NCI-H524 (cell line): ENCODE results near the gene CPLANE2.
"Not testable (repeated sequence)": the region's sequence is repeated elsewhere in the genome, so short reads cannot be mapped to it uniquely, and the experiment has no call there.

Experiments used
- DNase-seq, 2 experiments: peaks; one replicate each; lab custom pipeline; 2025; lab: John Stamatoyannopoulos, UW

Gene CPLANE2, protein sequence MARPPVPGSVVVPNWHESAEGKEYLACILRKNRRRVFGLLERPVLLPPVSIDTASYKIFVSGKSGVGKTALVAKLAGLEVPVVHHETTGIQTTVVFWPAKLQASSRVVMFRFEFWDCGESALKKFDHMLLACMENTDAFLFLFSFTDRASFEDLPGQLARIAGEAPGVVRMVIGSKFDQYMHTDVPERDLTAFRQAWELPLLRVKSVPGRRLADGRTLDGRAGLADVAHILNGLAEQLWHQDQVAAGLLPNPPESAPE

GRCh38 chr1:16236511-16237342 is at the start of gene CPLANE2:
TSS of gene CPLANE2 (minus strand) at chr1:16237183. CDS start at chr1:16236742, 441 bp downstream.
- DNase-seq = peak; percentile 78 to 92

- no peak for DNase-seq
Observed at GRCh38 chr1:16286122-16286521, 49.1 kb upstream of the CPLANE2 start.

- DNase-seq = no peak
Observed at GRCh38 chr1:16281765-16282164, 44.8 kb upstream of the CPLANE2 start.

GRCh38 chr1:16279186-16279585 is 42.2 kb upstream of the CPLANE2 start:
- no peak for DNase-seq

DNA sequence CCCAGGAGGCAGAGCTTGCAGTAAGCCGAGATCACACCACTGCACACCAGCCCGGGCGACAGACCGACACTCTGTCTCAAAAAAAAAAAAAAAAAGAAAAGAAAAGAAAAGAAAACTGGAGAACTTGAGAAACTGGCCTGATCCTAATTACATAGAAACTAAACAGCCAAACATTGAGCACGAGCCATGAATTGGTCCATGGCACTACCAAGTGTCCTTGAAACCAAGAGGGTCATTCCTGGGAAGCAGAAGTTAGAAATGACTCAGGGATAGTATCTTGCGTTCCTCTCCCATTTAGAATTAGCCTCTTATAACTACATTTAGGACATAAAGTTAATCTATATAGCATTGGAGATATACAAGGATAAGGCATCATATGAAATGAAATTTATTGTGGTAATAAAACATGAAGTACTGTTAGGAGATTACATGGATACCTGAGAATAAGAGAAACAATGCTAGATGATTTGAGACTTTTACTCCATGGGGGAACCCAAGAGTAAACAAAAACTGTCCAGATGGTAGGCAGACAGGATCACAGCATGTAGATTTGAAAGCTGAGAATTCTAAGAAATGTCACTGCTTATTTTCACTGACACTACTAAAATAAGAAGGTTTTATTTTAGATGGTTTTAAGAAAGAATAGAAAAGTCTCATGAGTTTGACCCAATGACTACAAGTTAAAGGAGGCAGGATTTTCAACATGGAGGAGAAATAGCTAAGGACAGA is 39.5 kb upstream of the CPLANE2 start:
- DNase-seq = no peak

DNA sequence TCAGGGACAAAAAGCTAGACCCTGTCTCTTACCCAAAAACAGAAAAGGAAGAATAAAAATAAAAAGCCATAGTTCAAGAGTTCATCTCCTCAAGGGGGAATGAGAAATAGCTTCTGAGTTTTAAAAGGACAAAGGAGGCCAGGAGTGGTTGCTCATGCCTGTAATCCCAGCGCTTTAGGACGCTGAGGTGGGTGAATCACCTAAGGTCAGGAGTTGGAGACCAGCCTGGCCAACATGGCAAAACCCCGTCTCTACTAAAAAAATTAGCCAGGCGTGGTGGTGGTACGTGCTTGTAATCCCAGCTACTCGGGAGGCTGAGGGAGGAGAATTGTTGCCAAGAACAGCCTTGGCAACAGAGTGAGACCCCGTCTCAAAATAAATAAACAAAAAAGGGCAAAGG is 38.6 kb upstream of the CPLANE2 start:
- DNase-seq = no peak

DNA sequence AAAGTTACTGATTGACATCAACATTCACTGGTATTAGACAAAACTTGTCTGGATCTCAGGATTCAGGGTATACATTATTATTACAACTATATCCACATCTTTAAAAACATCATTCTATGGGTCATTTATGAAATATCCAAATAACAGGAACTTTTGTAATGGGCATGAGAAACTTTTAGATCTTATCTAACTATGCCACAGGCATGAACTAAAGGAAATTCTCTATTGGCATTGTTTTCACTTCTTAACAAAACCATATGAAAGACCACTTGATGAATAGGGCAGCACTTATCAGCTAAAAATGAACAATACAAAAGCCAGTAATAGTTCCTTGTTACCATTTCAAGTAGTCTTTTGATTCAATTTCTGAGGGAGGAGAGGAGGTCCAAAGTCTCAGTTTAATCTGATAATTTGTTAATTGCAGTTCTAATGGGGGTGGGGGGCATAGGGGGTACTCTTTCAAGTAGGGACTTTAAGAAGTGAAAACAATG is 30.8 kb upstream of the CPLANE2 start:
- no peak for DNase-seq

DNA sequence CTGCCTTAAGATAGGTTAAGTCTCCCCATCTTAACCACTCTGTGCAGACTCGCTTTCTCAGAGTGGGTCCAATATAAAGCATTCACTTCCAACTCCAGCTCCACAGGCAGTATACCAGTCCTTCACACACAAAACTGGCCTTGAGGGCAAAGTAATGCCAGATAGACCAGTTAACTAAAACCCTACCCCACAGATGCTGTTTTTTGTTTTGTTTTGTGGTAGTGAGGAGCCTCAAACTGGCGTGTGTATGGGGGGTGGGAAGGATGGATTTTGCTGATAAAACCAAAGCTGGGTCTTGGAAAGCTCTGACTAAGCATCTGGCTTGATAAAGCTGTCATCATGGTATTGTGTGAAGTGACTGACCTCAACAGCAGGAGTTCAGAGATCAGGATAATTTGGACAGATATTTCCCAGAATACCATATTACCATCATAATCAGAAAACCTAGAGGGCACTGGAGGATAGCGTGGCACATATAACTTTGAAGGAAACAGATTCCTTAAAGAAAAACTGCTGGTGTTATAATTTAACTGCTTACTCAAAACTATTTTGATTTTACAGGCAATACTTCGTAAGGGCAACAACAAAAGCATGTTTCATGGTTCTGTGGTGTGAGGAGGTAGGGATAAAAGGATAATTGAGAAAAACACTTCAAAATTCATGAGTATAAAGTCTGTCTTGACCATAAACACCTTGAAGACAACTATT is 29.6 kb upstream of the CPLANE2 start:
- no peak for DNase-seq

DNA sequence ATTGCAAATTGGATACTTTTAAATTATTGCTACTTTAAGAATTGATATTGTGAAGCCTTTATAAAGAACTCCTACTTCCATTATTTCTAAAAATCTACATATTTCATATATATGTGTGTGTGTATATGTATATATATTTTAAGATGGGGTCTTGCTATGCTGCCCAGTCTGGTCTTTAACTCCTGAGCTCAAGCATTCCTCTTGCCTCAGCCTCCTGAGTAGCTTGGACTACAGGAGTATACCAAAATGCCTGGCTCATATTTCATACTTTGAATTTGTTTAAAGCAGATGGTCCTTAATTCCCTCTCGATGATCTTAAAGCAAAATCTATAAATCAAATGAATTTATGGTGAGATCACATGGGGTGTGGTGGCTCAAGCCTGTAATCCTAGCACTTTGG is 25.1 kb upstream of the CPLANE2 start:
- DNase-seq = peak in 1 of 2 experiments; percentile 20

DNA sequence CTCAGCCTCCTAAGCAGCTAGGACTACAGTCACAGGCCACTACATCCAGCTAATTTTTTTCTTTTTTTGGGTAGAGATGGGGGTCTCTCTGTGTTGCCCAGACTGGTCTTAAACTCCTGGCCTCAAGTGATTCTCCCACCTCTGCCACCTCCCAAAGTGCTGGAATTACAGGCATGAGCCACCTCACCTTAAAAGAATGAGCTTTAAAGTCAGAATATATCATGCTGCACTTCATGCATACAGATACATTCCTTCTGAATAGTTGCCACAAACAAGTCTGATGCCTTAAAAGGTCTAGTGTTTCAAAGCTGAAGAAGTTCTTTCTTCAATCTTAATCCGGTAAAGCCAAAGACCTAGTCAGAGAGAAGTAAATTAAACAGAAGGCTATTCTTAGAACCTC is 23.8 kb upstream of the CPLANE2 start:
- DNase-seq = no peak

DNA sequence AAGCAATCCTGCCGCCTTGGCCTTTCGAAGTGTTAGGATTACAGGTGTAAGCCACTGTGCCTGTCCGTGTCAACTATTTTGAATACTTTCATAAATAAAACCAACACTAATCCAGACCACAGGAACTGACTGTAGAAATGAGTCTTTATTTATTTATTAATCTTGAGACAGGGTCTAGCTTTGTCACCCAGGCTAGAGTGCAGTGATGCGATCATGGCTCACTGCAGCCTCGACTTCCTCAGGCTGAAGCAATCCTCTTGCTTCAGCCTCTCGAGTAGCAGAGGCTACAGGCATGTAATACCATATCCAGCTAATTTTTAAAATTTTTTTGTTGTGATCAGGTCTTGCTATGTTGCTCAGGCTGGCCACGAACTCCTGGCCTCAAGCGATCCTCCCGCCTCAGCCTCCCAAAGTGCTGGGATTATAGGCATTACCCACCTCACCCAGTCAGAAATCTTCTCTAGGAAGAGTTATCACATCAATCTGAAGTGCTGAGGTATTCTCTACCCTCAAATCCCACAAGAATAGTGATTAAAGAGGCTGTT is 21.7 kb upstream of the CPLANE2 start:
- DNase-seq = no peak

DNA sequence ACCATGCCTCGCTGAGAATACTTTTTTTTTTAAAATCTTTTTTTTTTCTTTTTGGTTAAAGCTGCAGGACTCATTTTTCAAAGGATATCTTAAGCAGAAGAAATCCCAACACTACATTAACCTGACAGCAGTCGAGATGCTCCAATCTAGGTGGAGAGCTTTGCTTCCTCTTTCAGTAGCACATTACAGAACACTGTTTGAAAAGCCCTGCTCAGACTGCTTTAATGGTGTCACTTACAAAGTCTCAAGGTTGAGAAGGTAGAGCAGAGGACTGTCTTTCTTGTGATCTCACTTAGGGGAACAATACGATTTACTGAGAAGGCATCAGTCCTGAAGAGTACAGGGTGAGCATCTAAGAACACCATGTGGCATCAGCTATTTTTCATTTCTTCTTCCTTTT is 21.0 kb upstream of the CPLANE2 start:
- DNase-seq = no peak

GRCh38 chr1:16257556-16257955 is 20.6 kb upstream of the CPLANE2 start:
- DNase-seq = not testable (repeated sequence)

DNA sequence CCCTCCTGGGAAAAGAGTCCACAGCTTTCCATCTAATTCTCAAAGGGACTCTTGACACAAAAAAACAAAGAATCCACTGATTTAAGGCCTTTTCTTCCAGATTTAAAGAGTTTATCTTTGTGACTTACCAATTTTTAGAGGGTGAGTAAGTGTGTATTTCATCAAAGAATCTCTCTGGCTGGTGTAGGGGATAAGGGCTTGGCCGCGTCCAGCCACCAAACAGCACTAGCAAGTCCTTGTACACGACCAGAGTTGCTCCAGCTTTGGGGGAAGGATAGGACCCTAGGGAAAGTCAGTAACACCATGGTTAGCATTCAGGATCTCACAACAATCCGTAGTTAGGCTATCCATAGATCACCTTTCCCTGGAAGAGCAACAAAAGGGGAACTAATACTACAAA is 19.5 kb upstream of the CPLANE2 start:
- no peak for DNase-seq

- no peak for DNase-seq
Observed at GRCh38 chr1:16254263-16254928, 17.4 kb upstream of the CPLANE2 start.

DNA sequence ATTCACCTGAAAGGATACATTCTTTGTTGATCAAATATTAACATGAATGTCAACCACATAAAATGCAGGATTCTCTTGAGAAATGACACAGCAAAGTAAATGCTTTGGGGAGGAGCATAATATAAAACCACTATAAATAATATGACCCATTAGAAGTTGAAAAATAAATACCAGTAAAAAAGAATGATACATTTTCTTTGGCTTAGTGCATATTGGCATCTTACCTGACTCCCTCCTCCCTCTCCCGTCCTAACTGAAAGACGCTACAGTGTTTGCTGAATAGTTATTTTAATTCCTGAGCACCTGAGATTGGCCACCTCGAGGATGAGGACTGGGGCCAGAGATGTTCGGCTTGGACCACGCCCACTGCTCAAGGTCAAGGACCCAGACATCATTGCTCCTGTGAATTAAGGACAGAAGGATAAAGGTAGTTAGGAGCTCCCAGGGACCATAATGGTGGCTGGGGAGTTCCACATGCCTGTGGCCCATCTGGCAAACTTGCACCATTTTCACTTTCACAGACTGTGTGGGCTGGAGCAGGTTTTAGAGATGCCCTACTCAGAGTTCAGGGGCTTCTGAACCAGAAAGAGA is 16.4 kb upstream of the CPLANE2 start:
- no peak for DNase-seq

DNA sequence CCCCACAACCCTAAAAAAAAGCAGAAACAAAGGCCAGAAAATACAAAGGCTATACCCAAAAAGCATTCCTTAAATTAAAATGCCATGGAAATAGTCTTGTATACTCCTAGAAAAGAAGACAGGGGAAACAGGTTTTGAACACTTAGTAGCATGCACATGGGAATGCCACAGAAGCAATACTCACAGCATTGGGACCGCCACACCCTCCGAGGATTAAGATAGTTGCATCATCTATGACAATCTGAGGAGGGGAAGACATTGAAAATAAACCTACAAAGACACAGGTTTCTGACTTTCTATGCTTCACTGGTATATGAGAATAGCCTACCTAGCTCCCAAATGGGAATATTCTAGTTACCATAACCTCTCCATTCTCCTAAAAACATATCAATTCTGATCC is 15.9 kb upstream of the CPLANE2 start:
- no peak for DNase-seq

- no peak for DNase-seq
Observed at GRCh38 chr1:16251381-16251780, 14.4 kb upstream of the CPLANE2 start.

DNA sequence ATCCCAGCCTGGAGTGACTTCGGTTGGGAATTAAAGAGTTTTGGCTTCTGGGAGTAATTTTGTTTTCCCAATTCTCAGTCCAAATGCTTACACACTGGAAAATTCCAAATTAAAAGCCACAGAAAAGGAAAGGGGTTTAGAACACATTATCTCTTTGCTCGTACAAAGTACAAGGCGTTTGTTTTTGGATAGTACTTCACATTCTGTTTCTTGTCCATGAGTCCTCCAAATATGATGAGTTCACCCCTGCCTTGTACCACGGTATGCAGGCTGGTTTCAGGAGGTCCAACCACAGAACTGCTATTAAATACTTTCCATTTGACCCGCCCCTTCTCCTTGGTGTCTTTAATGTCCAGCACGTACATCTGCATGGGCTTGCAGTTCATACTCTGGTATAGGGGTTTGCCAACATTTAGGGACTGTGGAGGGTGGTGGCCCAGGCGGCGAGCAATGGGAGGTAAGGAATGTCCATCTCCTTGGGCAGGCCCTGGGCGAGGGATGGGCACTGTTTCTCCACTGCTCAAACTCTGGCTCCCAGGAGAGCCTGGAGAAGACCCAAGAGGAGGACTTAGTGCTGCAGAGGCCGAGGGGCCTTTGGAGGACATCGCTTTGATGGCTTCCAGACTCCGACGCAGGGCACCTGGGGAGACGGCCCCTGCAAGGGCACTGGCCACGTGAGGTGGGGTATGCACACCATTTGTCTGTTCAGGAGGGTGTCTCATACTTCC is 13.7 kb upstream of the CPLANE2 start:
- DNase-seq = no peak

DNA sequence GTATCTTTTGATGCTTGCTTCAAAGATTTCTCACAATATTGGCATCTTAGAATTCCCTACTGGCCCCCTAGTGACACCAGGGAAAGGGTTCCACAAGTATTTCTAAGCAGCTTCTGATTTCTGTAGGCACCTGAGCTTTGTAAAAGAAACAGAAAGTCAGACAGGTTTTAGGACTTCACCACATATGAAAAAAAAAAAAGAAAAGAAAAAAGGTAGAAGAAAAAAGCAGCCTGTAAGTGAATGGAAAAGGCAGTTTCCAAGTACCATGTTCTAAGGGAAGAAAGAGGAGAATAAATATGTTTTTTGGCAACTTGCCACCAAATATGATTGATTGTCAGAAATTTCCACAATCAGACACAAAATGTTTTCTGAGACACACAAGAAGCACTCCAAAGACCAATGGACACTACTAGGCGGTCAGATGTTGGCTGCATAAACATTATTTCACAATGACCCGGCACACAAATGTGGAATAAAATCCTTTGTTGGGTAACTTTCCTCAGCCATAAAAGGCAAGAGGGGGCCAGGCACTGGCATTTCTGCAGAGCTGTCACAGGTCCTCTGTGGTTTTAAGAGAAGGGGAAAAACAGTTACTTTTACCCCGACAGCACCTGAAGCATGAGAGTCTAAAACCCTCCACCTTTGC is 12.7 kb upstream of the CPLANE2 start:
- DNase-seq = no peak
